K562 (cell line): Measurements from ENCODE around the gene SLC9A3. TPM values are rescaled to one million over a fixed set of nuclear protein-coding genes. Genes with fewer than 3 reads are reported as not detected.

Source experiments
- ATAC-seq: fragments of 200-7000 bp; cut with Tn5 transposase; 3 replicates; pipeline ENCODE4 v1.9.1; 2020; ENCODE audit warnings: moderate library complexity
- BruUV-seq: library from RNA; stranded (reverse); fragments of 400-500 nt; replicated peaks from 2 replicates; lab custom pipeline; 2021; lab: Mats Ljungman, UMichigan
- CTCF ChIA-PET: fragments of 300-600 bp; formaldehyde crosslinking; extraction: SDS; loops from one replicate; lab custom pipeline; 2021; ENCODE audit warnings: low intra/inter-chr PET ratio; lab: Yijun Ruan, JAX
- POLR2A ChIA-PET: fragments of 300-600, 350-650 bp; sonication (Branson Sonifier 250); formaldehyde crosslinking; extraction: SDS; loops from one replicate; lab custom pipeline; 2021; ENCODE audit warnings: antibody characterized with exemption, inconsistent platforms; lab: Yijun Ruan, JAX
- DNase-seq, 4 experiments: peaks; one replicate each; pipeline versions ENCODE4 v3.0.0 to v3.0.0-alpha.2; 2011 to 2018; ENCODE audit warnings: low spot score in 3 of 4, mixed read lengths in 3 of 4; ENCODE audit errors: extremely low read depth in 1 of 4
- FAIRE-seq: peaks from 2 replicates; lab custom pipeline; 2011; peaks lifted over from hg19 to GRCh38; lab: Jason Lieb, UNC
- H2AFZ ChIP-seq: 2 replicates; pipeline ENCODE4 v1.6.0; 2011; ENCODE audit warnings: low read depth, low read length, control low read depth, inconsistent platforms
- H3K27ac ChIP-seq: fragments of 200-600 bp; 3 replicates; pipeline ENCODE4 v1.8.0; 2011; ENCODE audit warnings: low read depth, mild to moderate bottlenecking, control low read depth, inconsistent platforms, low read length, moderate library complexity, mixed read lengths; ENCODE audit errors: extremely low read depth
- H3K27me3 ChIP-seq, 2 experiments: fragments of 300-600 bp in 1 of 2; 2 replicates in 1 of 2; 3 replicates in 1 of 2; pipeline versions ENCODE4 v1.6.0 to v1.8.0; 2011; ENCODE audit warnings: inconsistent platforms in 2 of 2, low read length in 2 of 2, mild to moderate bottlenecking in 1 of 2, mixed read lengths in 1 of 2, moderate library complexity in 1 of 2; ENCODE audit not compliant: control insufficient read depth in 2 of 2, insufficient read depth in 2 of 2
- H3K36me3 ChIP-seq: fragments of 300-600 bp; 3 replicates; pipeline ENCODE4 v1.8.0; 2011; ENCODE audit warnings: mild to moderate bottlenecking, low read length, inconsistent platforms; ENCODE audit not compliant: control insufficient read depth, insufficient read depth
- H3K4me1 ChIP-seq, 2 experiments: fragments of 200-600 bp in 1 of 2; replicated peaks in 1 of 2; 2 replicates in 1 of 2; 3 replicates in 1 of 2; pipeline versions ENCODE4 v1.5.1 to v1.8.0; 2011; ENCODE audit warnings: inconsistent platforms in 2 of 2, low read length in 2 of 2, mild to moderate bottlenecking in 1 of 2, mixed read lengths in 1 of 2, moderate library complexity in 1 of 2; ENCODE audit not compliant: control insufficient read depth in 2 of 2, insufficient read depth in 2 of 2
- H3K4me2 ChIP-seq: 2 replicates; pipeline ENCODE4 v1.6.1; 2011; ENCODE audit warnings: low read length, control low read depth, inconsistent platforms, mixed read lengths; ENCODE audit not compliant: insufficient read depth
- H3K4me3 ChIP-seq: fragments of 200-600 bp; sonication (generic), shearing (Covaris generic); 2 replicates; pipeline ENCODE4 v1.5.1; 2016; ENCODE audit warnings: control low read depth, inconsistent platforms
- H3K79me2 ChIP-seq: fragments of 200-600 bp; 3 replicates; pipeline ENCODE4 v1.8.0; 2011; ENCODE audit warnings: low read length, inconsistent platforms; ENCODE audit not compliant: control insufficient read depth, insufficient read depth
- H3K9ac ChIP-seq, 2 experiments: 2 replicates each; pipeline versions ENCODE4 v1.6.0 to v1.6.1; 2011; ENCODE audit warnings: low read depth in 2 of 2, low read length in 2 of 2, control low read depth in 1 of 2, inconsistent platforms in 1 of 2, mild to moderate bottlenecking in 1 of 2, mixed read lengths in 1 of 2; ENCODE audit not compliant: insufficient read depth in 1 of 2
- H3K9me1 ChIP-seq: one replicate; pipeline ENCODE4 v1.6.0; 2011; ENCODE audit warnings: inconsistent platforms, mild to moderate bottlenecking, low read length, moderate library complexity; ENCODE audit not compliant: control insufficient read depth, insufficient read depth
- H3K9me3 ChIP-seq: replicated peaks from 2 replicates; pipeline ENCODE4 v1.5.1; 2011; ENCODE audit warnings: low read depth, low read length, inconsistent platforms; ENCODE audit not compliant: control insufficient read depth, insufficient read depth
- H4K20me1 ChIP-seq: replicated peaks from 2 replicates; pipeline ENCODE4 v1.6.1; 2011; ENCODE audit warnings: low read length, inconsistent platforms, mixed read lengths; ENCODE audit not compliant: control insufficient read depth, insufficient read depth
- BCOR ChIP-seq: fragments of 450-650 bp; IDR thresholded peaks from 2 replicates; pipeline ENCODE4 v1.6.1; 2016
- BRD4 ChIP-seq: fragments of 200-600 bp; sonication (generic); IDR thresholded peaks from 2 replicates; pipeline ENCODE4 v1.6.1; 2017; ENCODE audit warnings: inconsistent platforms
- BRD9 ChIP-seq: fragments of 450-650 bp; IDR thresholded peaks from 2 replicates; pipeline ENCODE4 v1.6.1; 2018; ENCODE audit warnings: low read depth; ENCODE audit not compliant: partially characterized antibody
- HOXB6 ChIP-seq: fragments of 250-450 bp; sonication (Bioruptor Pico); IDR thresholded peaks from 2 replicates; pipeline ENCODE4 v1.5.1; 2022; ENCODE audit warnings: mild to moderate bottlenecking, borderline replicate concordance
- MGA ChIP-seq: fragments of 450-650 bp; IDR thresholded peaks from 2 replicates; pipeline ENCODE4 v1.6.1; 2016; ENCODE audit warnings: mild to moderate bottlenecking, moderate library complexity
- ZNF124 ChIP-seq: sonication (generic); formaldehyde crosslinking; IDR thresholded peaks from 2 replicates; pipeline ENCODE4 v1.8.1; 2022; ENCODE audit warnings: missing genetic modification reagents
- ZNF77 ChIP-seq: fragments of 250-450 bp; sonication (Bioruptor Pico); IDR thresholded peaks from 2 replicates; pipeline ENCODE4 v1.5.0; 2020
- WGBS: fragments of 100-300 bp; shearing (Covaris generic); methylation state at CpG from one replicate; pipeline ENCODE4 v1.1.6; 2016; ENCODE audit warnings: low coverage, mixed read lengths; ENCODE audit not compliant: insufficient coverage; ENCODE audit errors: missing lambda C conversion rate; 5-methylcytosine and 5-hydroxymethylcytosine counted together
- in situ Hi-C: fragments of 300-500 bp; cut with MboI; formaldehyde crosslinking; loops from 4 replicates; pipeline ENCODE4 v1.15.0; 2018; ENCODE audit warnings: inconsistent platforms, mixed read lengths
- intact Hi-C: fragments of 100-400 bp; cut with micrococcal nuclease; formaldehyde crosslinking; loops from 2 replicates; pipeline ENCODE4 v1.14.2; 2022
- polyA plus RNA-seq, 8 experiments: library from polyadenylated mRNA; depleted of rRNA in 4 of 8; stranded (reverse) in 5 of 8; unstranded in 3 of 8; fragments of >200 nt; fragmentation: Nextera tagmentation in 2 of 8; fragmentation: Illumina TruSeq in 1 of 8; extraction: Ambion mirVana in 2 of 8; extraction: Trizol in 1 of 8; gene quantifications; 2 replicates each; pipeline versions ENCODE4 v1.2.1 to v1.2.3, GENCODE V29; 2011 to 2014; ENCODE audit warnings: inconsistent platforms in 1 of 8, missing spikeins in 1 of 8
- total RNA-seq, 7 experiments: library from RNA; depleted of rRNA in 6 of 7; stranded (reverse); fragments of >200 nt in 6 of 7; fragmentation: Illumina TruSeq in 2 of 7; extraction: Trizol in 2 of 7; gene quantifications; 2 replicates each; pipeline versions ENCODE4 v1.2.1 to v1.2.3, GENCODE V29; 2011 to 2021; ENCODE audit warnings: low replicate concordance in 1 of 7

SLC9A3 gene
- total and polyA plus RNA-seq, 9 of the 15 experiments (the other 6 are each of a cell fraction or from before 2014, with no cell fraction given), result 1.5 to 5.8 (median 3.7) TPM; not detected in 2

GRCh38 chr5:511476-511875, 12.8 kb downstream of the SLC9A3 start:
- CTCF ChIA-PET, result no interaction called here
- intact Hi-C loops (no loop called here), in situ Hi-C loops (no loop called here)
- FAIRE-seq, result no peak
- Histone ChIP-seq H3K4me3 (no peak overlapping the region), H3K4me2 (no peak overlapping the region), H3K9me1 (no peaks in the 10 kb centered on the region), H3K4me1 (peaks cover 0 to 29% of the 10 kb centered on the region in 2 experiments; a peak in 2 of 5 replicates), H3K79me2 (no peaks in the 10 kb centered on the region), H3K36me3 (no peaks in the 10 kb centered on the region), H3K27ac (no peak overlapping the region), H3K9ac (no peak overlapping the region), H2AFZ (no peak overlapping the region), H4K20me1 (peaks cover 16% of the 10 kb centered on the region), H3K27me3 (peaks cover 36 to 75% of the 10 kb centered on the region in 2 experiments; a peak in 4 of 5 replicates), H3K9me3 (no peaks in the 10 kb centered on the region)
- no peak for DNase-seq
- no peak for ATAC-seq
- POLR2A ChIA-PET, result interaction anchor here (0.6 to 2.6 kb wide), 4 partner anchors 12 to 352 kb away, joined by 3 to 10 read pairs (median 3); no protein-coding TSS in a partner anchor
- BruUV-seq, result no TSS peak
- whole genome bisulfite sequencing, result 6% methylated on average over 16 of the region's 16 CpGs
- TF ChIP-seq ZNF124 (CRISPR knock-in tag), result no peak
- no peak for TF ChIP-seq ZNF77
- no peak for TF ChIP-seq MGA
- TF ChIP-seq BRD9, result no peak
- TF ChIP-seq BRD4, result no peak
- no peak for TF ChIP-seq HOXB6 (CRISPR knock-in tag)
- TF ChIP-seq BCOR, result no peak
